OCI-LY3 (cell line): ENCODE data around the gene ZCCHC24.

Experiments
- EZH2phosphoT487 ChIP-seq: fragments of 200-600 bp; shearing (Covaris generic); IDR thresholded peaks from 2 replicates; pipeline ENCODE4 v1.6.1; 2018; ENCODE audit warnings: antibody characterized with exemption, mixed run types, low read depth
- TF ChIP-seq, protein P1 (sequence below): fragments of 200-600, 300-600 bp; sonication (generic); IDR thresholded peaks from 2 replicates; pipeline ENCODE4 v1.5.1; 2014; ENCODE audit warnings: antibody characterized with exemption, low read length, low read depth

- TF ChIP-seq, protein P1, sequence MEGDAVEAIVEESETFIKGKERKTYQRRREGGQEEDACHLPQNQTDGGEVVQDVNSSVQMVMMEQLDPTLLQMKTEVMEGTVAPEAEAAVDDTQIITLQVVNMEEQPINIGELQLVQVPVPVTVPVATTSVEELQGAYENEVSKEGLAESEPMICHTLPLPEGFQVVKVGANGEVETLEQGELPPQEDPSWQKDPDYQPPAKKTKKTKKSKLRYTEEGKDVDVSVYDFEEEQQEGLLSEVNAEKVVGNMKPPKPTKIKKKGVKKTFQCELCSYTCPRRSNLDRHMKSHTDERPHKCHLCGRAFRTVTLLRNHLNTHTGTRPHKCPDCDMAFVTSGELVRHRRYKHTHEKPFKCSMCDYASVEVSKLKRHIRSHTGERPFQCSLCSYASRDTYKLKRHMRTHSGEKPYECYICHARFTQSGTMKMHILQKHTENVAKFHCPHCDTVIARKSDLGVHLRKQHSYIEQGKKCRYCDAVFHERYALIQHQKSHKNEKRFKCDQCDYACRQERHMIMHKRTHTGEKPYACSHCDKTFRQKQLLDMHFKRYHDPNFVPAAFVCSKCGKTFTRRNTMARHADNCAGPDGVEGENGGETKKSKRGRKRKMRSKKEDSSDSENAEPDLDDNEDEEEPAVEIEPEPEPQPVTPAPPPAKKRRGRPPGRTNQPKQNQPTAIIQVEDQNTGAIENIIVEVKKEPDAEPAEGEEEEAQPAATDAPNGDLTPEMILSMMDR: no peak
- no peak for TF ChIP-seq EZH2phosphoT487
Measured at GRCh38 chr10:79476645-79477044, 31.2 kb upstream of the ZCCHC24 start.
